ENCODE results near the gene CADPS2.

GRCh38 chr7:122412883-122413282, 473.4 kb downstream of the CADPS2 start:
- TF ChIP-seq CTCF (IDR thresholded peaks at IDR 0.05) (no peak), POLR2AphosphoS5 (IDR thresholded peaks at IDR 0.05) (no peak)
